Esophagus muscularis mucosa (tissue), 4 donors: Measurements from ENCODE around the gene ZNF425. TPM values are rescaled to one million over a fixed set of nuclear protein-coding genes. Genes with fewer than 3 reads are reported as not detected.
A peak's percentile ranks its signal among the peaks of the same experiment; 100 is the strongest.
"Not testable (repeated sequence)": the region's sequence is repeated elsewhere in the genome, so short reads cannot be mapped to it uniquely, and the experiment has no call there.

Experiments used
- DNase-seq: peaks from one replicate; pipeline ENCODE4 v3.0.0-alpha.2; 2017; ENCODE audit errors: extremely low spot score
- H3K27ac ChIP-seq, 4 donors: fragments of 200-600 bp; sonication (generic); replicated peaks in 1 of 4; 1 replicate in 3 of 4; 2 replicates in 1 of 4; pipeline ENCODE4 v1.5.1; 2016 to 2019; ENCODE audit warnings: mild to moderate bottlenecking in 1 of 4
- H3K27me3 ChIP-seq, 4 donors: fragments of 200-600 bp; sonication (generic); one replicate each; pipeline versions ENCODE4 v1.5.1 to v1.6.0; 2016 to 2019
- H3K36me3 ChIP-seq, 4 donors: fragments of 200-600 bp; sonication (generic); one replicate each; pipeline ENCODE4 v1.5.1; 2016 to 2019
- H3K4me1 ChIP-seq, 4 donors: fragments of 200-600 bp; sonication (generic); one replicate each; pipeline ENCODE4 v1.5.1; 2016 to 2019
- H3K4me3 ChIP-seq, 4 donors: fragments of 200-600 bp; sonication (generic); 1 replicate in 2 of 4; 2 replicates in 2 of 4; pipeline ENCODE4 v1.5.1; 2016 to 2019; ENCODE audit warnings: mild to moderate bottlenecking in 4 of 4, moderate library complexity in 1 of 4
- H3K9me3 ChIP-seq, 4 donors: fragments of 200-600 bp; sonication (generic); 1 replicate in 3 of 4; 2 replicates in 1 of 4; pipeline ENCODE4 v1.5.1; 2016 to 2019
- EP300 ChIP-seq: sonication (generic); formaldehyde crosslinking; IDR thresholded peaks from one replicate; pipeline ENCODE4 v1.6.1; 2017; ENCODE audit warnings: antibody characterized with exemption
- POLR2A ChIP-seq: fragments of 450-650 bp; IDR thresholded peaks from one replicate; pipeline ENCODE4 v1.6.1; 2017; ENCODE audit warnings: antibody characterized with exemption, moderate library complexity, mild to moderate bottlenecking, low read depth
- POLR2AphosphoS5 ChIP-seq, 2 donors: sonication (generic); formaldehyde crosslinking; IDR thresholded peaks; one replicate each; pipeline ENCODE4 v1.6.1; 2017; ENCODE audit warnings: antibody characterized with exemption in 2 of 2
- WGBS: methylation state at CpG from one replicate; pipeline ENCODE4 v1.1.5; 2018; 5-methylcytosine and 5-hydroxymethylcytosine counted together
- intact Hi-C: fragments of 100-400 bp; cut with DNase I; formaldehyde crosslinking; loops from one replicate; pipeline ENCODE4 v1.15.1; 2023
- small RNA-seq, 3 donors: library from RNA; depleted of rRNA; stranded (forward); fragments of <200 nt; gene quantifications; one replicate each; pipeline ENCODE3, GENCODE V24; 2016
- total RNA-seq, 4 donors: library from RNA; depleted of rRNA; stranded (reverse); fragments of >200 nt; gene quantifications; one replicate each; pipeline versions ENCODE4 v1.1.0 to v1.2.1, GENCODE V29; 2016
- TF ChIP-seq, protein P1 (sequence below), 3 experiments: fragments of 200-600 bp in 2 of 3; fragments of 450-650 bp in 1 of 3; sonication (generic) in 2 of 3; IDR thresholded peaks; one replicate each; pipeline ENCODE4 v1.5.1; 2017 to 2019; ENCODE audit warnings: antibody characterized with exemption in 3 of 3, mild to moderate bottlenecking in 2 of 3, moderate library complexity in 1 of 3

The ZNF425 gene
- total RNA-seq, 4 donors from 2014 or later, result 2.1 to 3.9 (median 3.3) TPM

DNA sequence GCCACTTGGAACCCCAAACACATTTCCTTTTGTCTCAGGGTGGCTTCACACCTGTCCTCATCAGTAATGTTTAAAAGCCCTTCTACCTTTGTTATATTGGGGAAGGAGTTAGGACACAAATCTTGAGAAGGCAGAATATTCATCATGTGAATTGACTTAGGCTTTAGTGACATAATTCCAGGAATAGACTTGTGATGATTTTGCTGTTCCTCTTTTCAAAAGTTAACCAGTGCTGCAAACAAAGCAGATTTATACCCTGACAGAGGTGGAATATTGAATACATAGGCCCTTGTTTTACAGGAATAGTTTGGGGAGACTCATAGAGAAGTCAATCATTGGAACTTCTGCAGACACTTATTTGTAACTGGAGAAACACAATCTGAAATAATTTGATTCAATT lies 62.6 kb downstream of the ZNF425 start:
- intact Hi-C loops, result no loop called here
- no peaks in the 10 kb centered on the region for H3K9me3 ChIP-seq
- peak overlapping the region in 1 of 4 donors; percentile 94 for H3K27ac ChIP-seq
- no peaks in the 10 kb centered on the region for H3K27me3 ChIP-seq
- DNase-seq, result no peak
- no peak overlapping the region for H3K4me3 ChIP-seq
- H3K4me1 ChIP-seq, result peaks cover 0 to 8% (median 5%) of the 10 kb centered on the region in 4 donors
- no peak for TF ChIP-seq POLR2AphosphoS5 (IDR thresholded peaks at IDR 0.05)
- no peak for TF ChIP-seq POLR2A
- TF ChIP-seq, protein P1, sequence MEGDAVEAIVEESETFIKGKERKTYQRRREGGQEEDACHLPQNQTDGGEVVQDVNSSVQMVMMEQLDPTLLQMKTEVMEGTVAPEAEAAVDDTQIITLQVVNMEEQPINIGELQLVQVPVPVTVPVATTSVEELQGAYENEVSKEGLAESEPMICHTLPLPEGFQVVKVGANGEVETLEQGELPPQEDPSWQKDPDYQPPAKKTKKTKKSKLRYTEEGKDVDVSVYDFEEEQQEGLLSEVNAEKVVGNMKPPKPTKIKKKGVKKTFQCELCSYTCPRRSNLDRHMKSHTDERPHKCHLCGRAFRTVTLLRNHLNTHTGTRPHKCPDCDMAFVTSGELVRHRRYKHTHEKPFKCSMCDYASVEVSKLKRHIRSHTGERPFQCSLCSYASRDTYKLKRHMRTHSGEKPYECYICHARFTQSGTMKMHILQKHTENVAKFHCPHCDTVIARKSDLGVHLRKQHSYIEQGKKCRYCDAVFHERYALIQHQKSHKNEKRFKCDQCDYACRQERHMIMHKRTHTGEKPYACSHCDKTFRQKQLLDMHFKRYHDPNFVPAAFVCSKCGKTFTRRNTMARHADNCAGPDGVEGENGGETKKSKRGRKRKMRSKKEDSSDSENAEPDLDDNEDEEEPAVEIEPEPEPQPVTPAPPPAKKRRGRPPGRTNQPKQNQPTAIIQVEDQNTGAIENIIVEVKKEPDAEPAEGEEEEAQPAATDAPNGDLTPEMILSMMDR (IDR thresholded peaks at IDR 0.05), result no peak
- no peak for TF ChIP-seq EP300
- H3K36me3 ChIP-seq, result peaks cover 0 to 9% (median 7%) of the 10 kb centered on the region in 4 donors

- DNase-seq, H3K27me3 ChIP-seq, H3K9me3 ChIP-seq, H3K27ac ChIP-seq, H3K4me3 ChIP-seq, H3K36me3 ChIP-seq, H3K4me1 ChIP-seq, intact Hi-C loops: not testable (repeated sequence)
- 88% methylated on average over 10 of the region's 10 CpGs for WGBS
Measured at GRCh38 chr7:149062217-149062899, 63.8 kb downstream of the ZNF425 start.

DNA sequence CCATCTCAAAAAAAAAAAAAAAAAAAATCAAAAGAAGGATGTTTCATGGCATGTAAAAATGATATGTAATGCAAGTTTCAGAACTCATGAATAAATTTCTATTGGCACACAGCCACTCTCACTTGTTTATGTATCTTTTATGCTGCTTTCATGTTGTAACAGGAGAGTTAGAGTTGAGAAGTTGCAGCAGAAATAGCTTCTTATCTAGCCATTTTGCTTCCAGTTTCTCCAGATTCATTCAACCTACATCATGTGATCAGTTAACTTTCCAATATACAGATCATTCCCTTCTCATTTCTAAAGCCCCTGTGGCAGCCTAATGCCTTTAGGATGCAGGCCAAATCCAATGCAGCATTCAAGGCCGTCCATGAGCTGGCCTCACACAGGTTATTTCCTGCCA lies 66.0 kb downstream of the ZNF425 start:
- Histone ChIP-seq H3K27me3 (no peaks in the 10 kb centered on the region), H3K36me3 (no peaks in the 10 kb centered on the region), H3K27ac (no peak overlapping the region), H3K4me3 (no peak overlapping the region), H3K4me1 (peaks cover 0 to 6% (median 5%) of the 10 kb centered on the region in 4 donors), H3K9me3 (no peaks in the 10 kb centered on the region)
- 42% methylated on average over 1 of the region's 1 CpG for WGBS
- TF ChIP-seq EP300, result no peak
- no peak for TF ChIP-seq POLR2A
- TF ChIP-seq, protein P1 (IDR thresholded peaks at IDR 0.05), result no peak
- no peak for TF ChIP-seq POLR2AphosphoS5 (IDR thresholded peaks at IDR 0.05)
- intact Hi-C loops, result no loop called here
- no peak for DNase-seq

- H3K27ac ChIP-seq, result no peak overlapping the region
- WGBS, result 100% methylated on average over 6 of the region's 8 CpGs
- H3K9me3 ChIP-seq, result no peaks in the 10 kb centered on the region
- no peak for TF ChIP-seq EP300
- TF ChIP-seq POLR2A, result no peak
- TF ChIP-seq, protein P1 (IDR thresholded peaks at IDR 0.05), result no peak
- no peak for TF ChIP-seq POLR2AphosphoS5 (IDR thresholded peaks at IDR 0.05)
- H3K27me3 ChIP-seq, result no peaks in the 10 kb centered on the region
- intact Hi-C loops, result no loop called here
- DNase-seq, result no peak
- H3K36me3 ChIP-seq, result no peaks in the 10 kb centered on the region
- no peaks in the 10 kb centered on the region for H3K4me1 ChIP-seq
- no peak overlapping the region for H3K4me3 ChIP-seq
Measured at GRCh38 chr7:149053885-149054284, 72.2 kb downstream of the ZNF425 start.

DNA sequence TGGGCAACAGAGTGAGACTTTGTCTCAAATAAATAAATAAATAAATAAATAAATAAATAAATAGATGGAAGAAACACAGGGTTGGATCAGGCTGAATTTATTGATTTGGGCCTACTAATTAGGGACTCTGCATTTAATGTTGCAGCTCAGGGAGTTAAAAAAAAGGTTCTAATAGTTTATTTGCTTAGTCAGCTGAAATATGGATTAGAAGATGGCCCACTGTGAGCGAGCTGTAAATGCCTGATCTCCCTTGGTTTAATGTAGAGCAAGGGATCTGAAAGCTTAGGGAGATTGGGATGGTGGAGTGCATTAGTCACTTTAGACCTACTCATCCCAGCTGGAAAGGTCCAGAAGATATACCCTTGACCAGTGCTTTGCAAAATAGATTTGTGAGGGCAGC lies 72.7 kb downstream of the ZNF425 start:
- TF ChIP-seq, protein P1 (IDR thresholded peaks at IDR 0.05), result no peak
- no peak for TF ChIP-seq POLR2A
- TF ChIP-seq POLR2AphosphoS5 (IDR thresholded peaks at IDR 0.05), result no peak
- TF ChIP-seq EP300, result no peak
- WGBS, result 100% methylated on average over 1 of the region's 1 CpG
- intact Hi-C loops, result no loop called here
- no peak for DNase-seq
- H3K27me3 ChIP-seq, result no peaks in the 10 kb centered on the region
- no peaks in the 10 kb centered on the region for H3K9me3 ChIP-seq
- no peak overlapping the region for H3K4me3 ChIP-seq
- H3K36me3 ChIP-seq, result no peaks in the 10 kb centered on the region
- H3K4me1 ChIP-seq, result no peaks in the 10 kb centered on the region
- no peak overlapping the region for H3K27ac ChIP-seq

Small RNA genes lying within 50 kb of the gene (small RNA-seq; reads per million reads assigned to genes)
- 0 reads per million in 3 donors for gene COX6B1P1
- 0 to 0.08 (median 0) reads per million in 3 donors for gene RN7SL521P

Other genes starting within 250 kb of the ZNF425 start
- under 1 TPM in 3 of 4 donors, not detected in 1; 0.33 to 0.52 (median 0.45) TPM for gene EZH2, start 242.0 kb downstream of the ZNF425 start, total RNA-seq
- 10 to 100 TPM; 33.2 to 58.1 (median 42.8) TPM for gene PDIA4, start 97.8 kb downstream of the ZNF425 start, total RNA-seq
- gene ZNF786, start 35.6 kb downstream of the ZNF425 start, total RNA-seq, result 10 to 100 TPM in 1 of 4 donors, 1 to 10 TPM in 3; 4.5 to 10.7 (median 5.6) TPM
- 10 to 100 TPM; 16.9 to 22.6 (median 19.2) TPM for gene ZNF398, start 21.1 kb upstream of the ZNF425 start, total RNA-seq
- 10 to 100 TPM; 16.9 to 28.7 (median 22.2) TPM for gene ZNF282, start 69.2 kb upstream of the ZNF425 start, total RNA-seq
- 1 to 10 TPM; 4.8 to 8.8 (median 7.4) TPM for gene ZNF212, start 113.3 kb upstream of the ZNF425 start, total RNA-seq
- 10 to 100 TPM in 3 of 4 donors, 1 to 10 TPM in 1; 8.4 to 12.2 (median 11.9) TPM for gene ZNF783, start 135.9 kb upstream of the ZNF425 start, total RNA-seq